Tibial nerve (tissue), 4 donors: Measurements from ENCODE around the gene POLA1.

ENCODE experiments used
- EP300 ChIP-seq, 2 donors: sonication (generic); formaldehyde crosslinking; IDR thresholded peaks; one replicate each; pipeline ENCODE4 v1.6.1; 2017; ENCODE audit warnings: antibody characterized with exemption in 2 of 2, mild to moderate bottlenecking in 1 of 2
- POLR2A ChIP-seq, 2 donors: fragments of 450-650 bp; IDR thresholded peaks; one replicate each; pipeline ENCODE4 v1.6.1; 2017; ENCODE audit warnings: antibody characterized with exemption in 2 of 2, mild to moderate bottlenecking in 2 of 2, moderate library complexity in 2 of 2
- TF ChIP-seq, protein P1 (sequence below), 5 experiments: fragments of 200-600 bp in 3 of 5; fragments of 450-650 bp in 2 of 5; sonication (generic) in 3 of 5; IDR thresholded peaks; one replicate each; pipeline ENCODE4 v1.5.1; 2016 to 2019; ENCODE audit warnings: antibody characterized with exemption in 5 of 5, mild to moderate bottlenecking in 3 of 5, moderate library complexity in 2 of 5

DNA sequence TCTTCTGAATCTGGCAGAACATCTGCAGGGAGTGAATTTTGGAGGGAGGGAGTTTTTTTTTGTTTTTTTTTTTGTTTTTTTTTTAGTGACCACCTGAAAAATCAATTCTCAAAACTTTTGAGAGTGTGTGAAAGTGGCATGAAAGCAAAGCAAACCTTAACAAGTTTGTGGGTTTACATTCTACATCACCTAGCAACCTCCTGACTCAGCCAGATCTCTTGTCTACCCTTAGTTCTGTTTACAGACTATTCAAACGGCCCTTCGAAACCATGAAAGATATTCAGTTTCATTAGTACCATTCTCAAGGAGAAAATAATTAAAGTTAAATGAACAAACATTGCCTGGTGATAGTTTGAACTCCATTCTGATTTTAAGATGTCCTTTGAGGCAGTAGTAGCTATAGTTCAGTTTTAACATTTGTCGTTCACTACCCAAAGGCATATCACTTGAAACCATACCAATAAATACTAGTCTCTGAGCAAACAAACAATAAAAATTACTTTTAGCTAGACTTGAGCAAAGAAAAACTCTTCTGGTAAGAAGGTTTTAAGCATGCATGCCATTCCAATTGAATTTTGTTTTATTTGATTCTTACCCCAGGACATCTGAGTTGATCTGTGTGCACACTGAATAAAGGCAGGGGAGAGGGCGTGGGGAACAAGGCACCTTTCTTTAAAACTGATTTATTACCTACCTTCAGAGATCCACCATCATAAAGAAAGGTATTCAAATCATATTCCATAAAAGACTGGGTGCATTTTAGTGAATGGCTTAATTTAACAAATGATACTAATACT, 184.3 kb downstream of the POLA1 start:
- TF ChIP-seq, protein P1, sequence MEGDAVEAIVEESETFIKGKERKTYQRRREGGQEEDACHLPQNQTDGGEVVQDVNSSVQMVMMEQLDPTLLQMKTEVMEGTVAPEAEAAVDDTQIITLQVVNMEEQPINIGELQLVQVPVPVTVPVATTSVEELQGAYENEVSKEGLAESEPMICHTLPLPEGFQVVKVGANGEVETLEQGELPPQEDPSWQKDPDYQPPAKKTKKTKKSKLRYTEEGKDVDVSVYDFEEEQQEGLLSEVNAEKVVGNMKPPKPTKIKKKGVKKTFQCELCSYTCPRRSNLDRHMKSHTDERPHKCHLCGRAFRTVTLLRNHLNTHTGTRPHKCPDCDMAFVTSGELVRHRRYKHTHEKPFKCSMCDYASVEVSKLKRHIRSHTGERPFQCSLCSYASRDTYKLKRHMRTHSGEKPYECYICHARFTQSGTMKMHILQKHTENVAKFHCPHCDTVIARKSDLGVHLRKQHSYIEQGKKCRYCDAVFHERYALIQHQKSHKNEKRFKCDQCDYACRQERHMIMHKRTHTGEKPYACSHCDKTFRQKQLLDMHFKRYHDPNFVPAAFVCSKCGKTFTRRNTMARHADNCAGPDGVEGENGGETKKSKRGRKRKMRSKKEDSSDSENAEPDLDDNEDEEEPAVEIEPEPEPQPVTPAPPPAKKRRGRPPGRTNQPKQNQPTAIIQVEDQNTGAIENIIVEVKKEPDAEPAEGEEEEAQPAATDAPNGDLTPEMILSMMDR (IDR thresholded peaks at IDR 0.05): no peak
- TF ChIP-seq EP300 (IDR thresholded peaks at IDR 0.05) (no peak), POLR2A (IDR thresholded peaks at IDR 0.05) (no peak)
